H1 (cell line): ENCODE results near the gene TOMM34. TPM values are rescaled to one million over a fixed set of nuclear protein-coding genes. Genes with fewer than 3 reads are reported as not detected.

Experiments used
- HDAC2 ChIP-seq, 2 experiments: fragments of 300-600 bp in 1 of 2; sonication (generic) in 1 of 2; IDR thresholded peaks; 2 replicates each; pipeline ENCODE4 v1.6.1; 2011 to 2012; ENCODE audit warnings: low read depth in 2 of 2, low read length in 2 of 2, mild to moderate bottlenecking in 2 of 2, moderate library complexity in 2 of 2, borderline replicate concordance in 1 of 2, inconsistent platforms in 1 of 2
- RAD21 ChIP-seq, 2 experiments: IDR thresholded peaks in 1 of 2; conservative IDR thresholded peaks in 1 of 2; 2 replicates each; pipeline ENCODE4 v1.6.1; 2011; ENCODE audit warnings: low read depth in 2 of 2, low read length in 2 of 2, improper control_type of control experiment in 1 of 2, inconsistent platforms in 1 of 2, mild to moderate bottlenecking in 1 of 2, moderate library complexity in 1 of 2
- polyA plus RNA-seq, 7 experiments: library from polyadenylated mRNA; depleted of rRNA in 3 of 7; stranded (reverse) in 5 of 7; unstranded in 2 of 7; fragments of >200 nt in 5 of 7; fragments of 200-250 nt in 2 of 7; gene quantifications; 1 replicate in 5 of 7; 2 replicates in 1 of 7; 4 replicates in 1 of 7; pipeline versions ENCODE4 v1.2.1 to v1.2.3, GENCODE V29; 2011 to 2013; ENCODE audit warnings: missing spikeins in 2 of 7, mixed read lengths in 2 of 7
- total RNA-seq: library from RNA; stranded (reverse); fragmentation: NEBNext Ultra II Directional; extraction: Animal tissue kit (Norgen Biotek cat#: 25700); gene quantifications from 2 replicates; pipeline ENCODE4 v1.2.1, GENCODE V29; 2021
- TF ChIP-seq, protein P1 (sequence below): fragments of 300-600 bp; sonication (generic); IDR thresholded peaks from 2 replicates; pipeline ENCODE4 v1.7.1; 2012; ENCODE audit warnings: low read length, moderate library complexity, mild to moderate bottlenecking, inconsistent platforms; ENCODE audit not compliant: insufficient replicate concordance

Gene TOMM34
- total and polyA plus RNA-seq, 2 of the 8 experiments (the other 6 are each of a cell fraction or from before 2014, with no cell fraction given): 32.1 to 35.1 TPM

DNA sequence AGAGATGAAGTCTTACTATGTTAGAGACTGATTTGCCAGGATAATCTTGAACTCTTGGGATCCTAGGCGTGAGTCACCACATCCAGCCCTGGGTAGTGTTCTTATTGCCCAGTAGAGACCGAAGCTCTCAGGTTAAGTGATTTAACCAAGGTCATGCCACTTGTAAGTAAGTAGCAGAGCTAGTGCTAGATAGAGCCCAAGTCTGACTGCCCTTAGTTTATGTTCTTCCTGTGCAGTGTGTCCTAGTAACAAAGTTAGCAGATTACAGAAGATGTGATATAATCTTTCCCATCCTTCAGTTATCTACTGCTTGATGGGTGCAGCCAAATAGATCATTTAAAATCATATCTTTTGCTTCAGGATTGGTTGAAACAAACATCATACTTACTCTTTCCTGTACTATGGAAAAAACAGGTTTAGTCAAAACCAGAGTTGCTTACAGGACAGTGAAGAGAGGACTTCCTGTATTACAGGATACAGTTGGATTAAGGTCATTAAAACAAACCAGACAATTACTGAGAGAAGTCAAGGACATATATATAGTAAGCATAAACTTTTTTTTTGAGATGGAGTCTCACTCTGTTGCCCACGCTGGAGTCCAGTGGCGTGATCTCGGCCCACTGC lies 59.9 kb downstream of the TOMM34 start (continued):
- TF ChIP-seq, protein P1, sequence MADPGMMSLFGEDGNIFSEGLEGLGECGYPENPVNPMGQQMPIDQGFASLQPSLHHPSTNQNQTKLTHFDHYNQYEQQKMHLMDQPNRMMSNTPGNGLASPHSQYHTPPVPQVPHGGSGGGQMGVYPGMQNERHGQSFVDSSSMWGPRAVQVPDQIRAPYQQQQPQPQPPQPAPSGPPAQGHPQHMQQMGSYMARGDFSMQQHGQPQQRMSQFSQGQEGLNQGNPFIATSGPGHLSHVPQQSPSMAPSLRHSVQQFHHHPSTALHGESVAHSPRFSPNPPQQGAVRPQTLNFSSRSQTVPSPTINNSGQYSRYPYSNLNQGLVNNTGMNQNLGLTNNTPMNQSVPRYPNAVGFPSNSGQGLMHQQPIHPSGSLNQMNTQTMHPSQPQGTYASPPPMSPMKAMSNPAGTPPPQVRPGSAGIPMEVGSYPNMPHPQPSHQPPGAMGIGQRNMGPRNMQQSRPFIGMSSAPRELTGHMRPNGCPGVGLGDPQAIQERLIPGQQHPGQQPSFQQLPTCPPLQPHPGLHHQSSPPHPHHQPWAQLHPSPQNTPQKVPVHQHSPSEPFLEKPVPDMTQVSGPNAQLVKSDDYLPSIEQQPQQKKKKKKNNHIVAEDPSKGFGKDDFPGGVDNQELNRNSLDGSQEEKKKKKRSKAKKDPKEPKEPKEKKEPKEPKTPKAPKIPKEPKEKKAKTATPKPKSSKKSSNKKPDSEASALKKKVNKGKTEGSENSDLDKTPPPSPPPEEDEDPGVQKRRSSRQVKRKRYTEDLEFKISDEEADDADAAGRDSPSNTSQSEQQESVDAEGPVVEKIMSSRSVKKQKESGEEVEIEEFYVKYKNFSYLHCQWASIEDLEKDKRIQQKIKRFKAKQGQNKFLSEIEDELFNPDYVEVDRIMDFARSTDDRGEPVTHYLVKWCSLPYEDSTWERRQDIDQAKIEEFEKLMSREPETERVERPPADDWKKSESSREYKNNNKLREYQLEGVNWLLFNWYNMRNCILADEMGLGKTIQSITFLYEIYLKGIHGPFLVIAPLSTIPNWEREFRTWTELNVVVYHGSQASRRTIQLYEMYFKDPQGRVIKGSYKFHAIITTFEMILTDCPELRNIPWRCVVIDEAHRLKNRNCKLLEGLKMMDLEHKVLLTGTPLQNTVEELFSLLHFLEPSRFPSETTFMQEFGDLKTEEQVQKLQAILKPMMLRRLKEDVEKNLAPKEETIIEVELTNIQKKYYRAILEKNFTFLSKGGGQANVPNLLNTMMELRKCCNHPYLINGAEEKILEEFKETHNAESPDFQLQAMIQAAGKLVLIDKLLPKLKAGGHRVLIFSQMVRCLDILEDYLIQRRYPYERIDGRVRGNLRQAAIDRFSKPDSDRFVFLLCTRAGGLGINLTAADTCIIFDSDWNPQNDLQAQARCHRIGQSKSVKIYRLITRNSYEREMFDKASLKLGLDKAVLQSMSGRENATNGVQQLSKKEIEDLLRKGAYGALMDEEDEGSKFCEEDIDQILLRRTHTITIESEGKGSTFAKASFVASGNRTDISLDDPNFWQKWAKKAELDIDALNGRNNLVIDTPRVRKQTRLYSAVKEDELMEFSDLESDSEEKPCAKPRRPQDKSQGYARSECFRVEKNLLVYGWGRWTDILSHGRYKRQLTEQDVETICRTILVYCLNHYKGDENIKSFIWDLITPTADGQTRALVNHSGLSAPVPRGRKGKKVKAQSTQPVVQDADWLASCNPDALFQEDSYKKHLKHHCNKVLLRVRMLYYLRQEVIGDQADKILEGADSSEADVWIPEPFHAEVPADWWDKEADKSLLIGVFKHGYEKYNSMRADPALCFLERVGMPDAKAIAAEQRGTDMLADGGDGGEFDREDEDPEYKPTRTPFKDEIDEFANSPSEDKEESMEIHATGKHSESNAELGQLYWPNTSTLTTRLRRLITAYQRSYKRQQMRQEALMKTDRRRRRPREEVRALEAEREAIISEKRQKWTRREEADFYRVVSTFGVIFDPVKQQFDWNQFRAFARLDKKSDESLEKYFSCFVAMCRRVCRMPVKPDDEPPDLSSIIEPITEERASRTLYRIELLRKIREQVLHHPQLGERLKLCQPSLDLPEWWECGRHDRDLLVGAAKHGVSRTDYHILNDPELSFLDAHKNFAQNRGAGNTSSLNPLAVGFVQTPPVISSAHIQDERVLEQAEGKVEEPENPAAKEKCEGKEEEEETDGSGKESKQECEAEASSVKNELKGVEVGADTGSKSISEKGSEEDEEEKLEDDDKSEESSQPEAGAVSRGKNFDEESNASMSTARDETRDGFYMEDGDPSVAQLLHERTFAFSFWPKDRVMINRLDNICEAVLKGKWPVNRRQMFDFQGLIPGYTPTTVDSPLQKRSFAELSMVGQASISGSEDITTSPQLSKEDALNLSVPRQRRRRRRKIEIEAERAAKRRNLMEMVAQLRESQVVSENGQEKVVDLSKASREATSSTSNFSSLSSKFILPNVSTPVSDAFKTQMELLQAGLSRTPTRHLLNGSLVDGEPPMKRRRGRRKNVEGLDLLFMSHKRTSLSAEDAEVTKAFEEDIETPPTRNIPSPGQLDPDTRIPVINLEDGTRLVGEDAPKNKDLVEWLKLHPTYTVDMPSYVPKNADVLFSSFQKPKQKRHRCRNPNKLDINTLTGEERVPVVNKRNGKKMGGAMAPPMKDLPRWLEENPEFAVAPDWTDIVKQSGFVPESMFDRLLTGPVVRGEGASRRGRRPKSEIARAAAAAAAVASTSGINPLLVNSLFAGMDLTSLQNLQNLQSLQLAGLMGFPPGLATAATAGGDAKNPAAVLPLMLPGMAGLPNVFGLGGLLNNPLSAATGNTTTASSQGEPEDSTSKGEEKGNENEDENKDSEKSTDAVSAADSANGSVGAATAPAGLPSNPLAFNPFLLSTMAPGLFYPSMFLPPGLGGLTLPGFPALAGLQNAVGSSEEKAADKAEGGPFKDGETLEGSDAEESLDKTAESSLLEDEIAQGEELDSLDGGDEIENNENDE: no peak
- TF ChIP-seq RAD21 (IDR thresholded peaks at IDR 0.05 in 1 of 2, conservative IDR thresholded peaks at IDR 0.05 in 1 of 2; ENCODE audit: low read depth in 2 of 2, low read length in 2 of 2) (no peak), HDAC2 (IDR thresholded peaks at IDR 0.05; ENCODE audit: borderline replicate concordance in 1 of 2, low read depth in 2 of 2, low read length in 2 of 2) (no peak)
- TF ChIP-seq, all 59 proteins: peak for 0
